IMR-90 (cell line): ENCODE measurements around the gene PCDHGA5.

Experiments
- BHLHE40 ChIP-seq: fragments of 150-350 bp; IDR thresholded peaks from 2 replicates; pipeline ENCODE4 v1.6.1; 2016; ENCODE audit warnings: mild to moderate bottlenecking, low read depth, low read length
- CEBPB ChIP-seq: IDR thresholded peaks from 2 replicates; pipeline ENCODE4 v1.6.1; 2012; ENCODE audit warnings: low read depth, low read length, improper control_type of control experiment
- FOS ChIP-seq: fragments of 150-350 bp; IDR thresholded peaks from 2 replicates; pipeline ENCODE4 v1.6.1; 2016; ENCODE audit warnings: low read depth, low read length
- MAFK ChIP-seq: IDR thresholded peaks from 2 replicates; pipeline ENCODE4 v1.6.1; 2012; ENCODE audit warnings: low read depth, low read length, improper control_type of control experiment
- MXI1 ChIP-seq: IDR thresholded peaks from 2 replicates; pipeline ENCODE4 v1.6.1; 2012; ENCODE audit warnings: low read depth, mild to moderate bottlenecking, low read length, moderate library complexity, borderline replicate concordance
- NFE2L2 ChIP-seq: fragments of 150-350 bp; IDR thresholded peaks from 2 replicates; pipeline ENCODE4 v1.6.1; 2016; ENCODE audit warnings: low read depth, mild to moderate bottlenecking, low read length
- POLR2A ChIP-seq: IDR thresholded peaks from 2 replicates; pipeline ENCODE4 v1.6.1; 2012; ENCODE audit warnings: mild to moderate bottlenecking, low read depth, low read length
- RAD21 ChIP-seq: IDR thresholded peaks from 2 replicates; pipeline ENCODE4 v1.6.1; 2012; ENCODE audit warnings: low read length, improper control_type of control experiment
- RCOR1 ChIP-seq: IDR thresholded peaks from 2 replicates; pipeline ENCODE4 v1.6.1; 2012; ENCODE audit warnings: mild to moderate bottlenecking, low read length, improper control_type of control experiment; ENCODE audit not compliant: insufficient replicate concordance
- RFX5 ChIP-seq: IDR thresholded peaks from 2 replicates; pipeline ENCODE4 v1.8.0; 2012; ENCODE audit warnings: low read depth, mild to moderate bottlenecking, low read length, moderate library complexity
- TF ChIP-seq, protein P1 (sequence below): fragments of 150-350 bp; IDR thresholded peaks from 2 replicates; pipeline ENCODE4 v1.6.1; 2017; ENCODE audit warnings: mild to moderate bottlenecking, antibody characterized with exemption, low read length, low read depth
- TF ChIP-seq, protein P2 (sequence below): conservative IDR thresholded peaks from 2 replicates; pipeline ENCODE4 v1.5.1; 2012; ENCODE audit warnings: mild to moderate bottlenecking, low read depth, low read length, improper control_type of control experiment
- TF ChIP-seq, protein P3 (sequence below): fragments of 150-350 bp; IDR thresholded peaks from 2 replicates; pipeline ENCODE4 v1.6.1; 2016; ENCODE audit warnings: low read depth, mild to moderate bottlenecking, low read length, moderate library complexity, borderline replicate concordance

DNA sequence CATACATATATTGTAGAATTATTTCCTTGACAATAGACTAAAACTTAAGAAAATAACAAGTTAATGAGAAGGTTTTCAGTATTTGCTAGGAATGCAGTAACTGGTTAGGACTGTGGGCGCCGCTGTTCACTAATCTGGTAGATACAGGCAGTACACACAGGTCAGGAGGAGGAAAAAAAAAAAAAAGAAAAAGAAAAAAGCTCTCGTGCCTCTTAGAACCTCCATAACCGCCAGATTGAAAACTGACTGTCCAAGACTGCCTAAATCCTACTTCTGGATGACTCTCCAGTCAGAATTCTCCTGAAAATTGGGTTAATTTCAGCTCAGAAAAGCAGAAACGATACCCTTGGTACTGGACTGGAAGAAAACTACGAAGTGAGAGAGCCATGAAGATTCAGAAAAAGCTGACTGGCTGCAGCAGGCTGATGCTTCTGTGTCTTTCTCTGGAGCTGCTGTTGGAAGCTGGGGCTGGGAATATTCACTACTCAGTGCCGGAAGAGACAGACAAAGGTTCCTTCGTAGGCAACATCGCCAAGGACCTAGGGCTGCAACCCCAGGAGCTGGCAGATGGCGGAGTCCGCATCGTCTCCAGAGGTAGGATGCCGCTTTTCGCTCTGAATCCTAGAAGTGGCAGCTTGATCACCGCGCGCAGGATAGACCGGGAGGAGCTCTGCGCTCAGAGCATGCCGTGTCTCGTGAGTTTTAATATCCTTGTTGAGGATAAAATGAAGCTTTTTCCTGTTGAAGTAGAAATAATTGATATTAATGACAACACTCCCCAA is 33.5 kb upstream of the PCDHGA5 start, which contains the start of gene PCDHGA1:
- TF ChIP-seq, protein P1, sequence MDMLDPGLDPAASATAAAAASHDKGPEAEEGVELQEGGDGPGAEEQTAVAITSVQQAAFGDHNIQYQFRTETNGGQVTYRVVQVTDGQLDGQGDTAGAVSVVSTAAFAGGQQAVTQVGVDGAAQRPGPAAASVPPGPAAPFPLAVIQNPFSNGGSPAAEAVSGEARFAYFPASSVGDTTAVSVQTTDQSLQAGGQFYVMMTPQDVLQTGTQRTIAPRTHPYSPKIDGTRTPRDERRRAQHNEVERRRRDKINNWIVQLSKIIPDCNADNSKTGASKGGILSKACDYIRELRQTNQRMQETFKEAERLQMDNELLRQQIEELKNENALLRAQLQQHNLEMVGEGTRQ: no peak
- TF ChIP-seq POLR2A (no peak), RAD21 (peak; percentile 45), RCOR1 (no peak), RFX5 (no peak), FOS (no peak), BHLHE40 (peak; percentile 21; the same call in 1 of the 2 replicates), MAFK (no peak), MXI1 (no peak), CEBPB (no peak), NFE2L2 (no peak)
- TF ChIP-seq, protein P2, sequence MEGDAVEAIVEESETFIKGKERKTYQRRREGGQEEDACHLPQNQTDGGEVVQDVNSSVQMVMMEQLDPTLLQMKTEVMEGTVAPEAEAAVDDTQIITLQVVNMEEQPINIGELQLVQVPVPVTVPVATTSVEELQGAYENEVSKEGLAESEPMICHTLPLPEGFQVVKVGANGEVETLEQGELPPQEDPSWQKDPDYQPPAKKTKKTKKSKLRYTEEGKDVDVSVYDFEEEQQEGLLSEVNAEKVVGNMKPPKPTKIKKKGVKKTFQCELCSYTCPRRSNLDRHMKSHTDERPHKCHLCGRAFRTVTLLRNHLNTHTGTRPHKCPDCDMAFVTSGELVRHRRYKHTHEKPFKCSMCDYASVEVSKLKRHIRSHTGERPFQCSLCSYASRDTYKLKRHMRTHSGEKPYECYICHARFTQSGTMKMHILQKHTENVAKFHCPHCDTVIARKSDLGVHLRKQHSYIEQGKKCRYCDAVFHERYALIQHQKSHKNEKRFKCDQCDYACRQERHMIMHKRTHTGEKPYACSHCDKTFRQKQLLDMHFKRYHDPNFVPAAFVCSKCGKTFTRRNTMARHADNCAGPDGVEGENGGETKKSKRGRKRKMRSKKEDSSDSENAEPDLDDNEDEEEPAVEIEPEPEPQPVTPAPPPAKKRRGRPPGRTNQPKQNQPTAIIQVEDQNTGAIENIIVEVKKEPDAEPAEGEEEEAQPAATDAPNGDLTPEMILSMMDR: peak; percentile 68
- TF ChIP-seq, protein P3, sequence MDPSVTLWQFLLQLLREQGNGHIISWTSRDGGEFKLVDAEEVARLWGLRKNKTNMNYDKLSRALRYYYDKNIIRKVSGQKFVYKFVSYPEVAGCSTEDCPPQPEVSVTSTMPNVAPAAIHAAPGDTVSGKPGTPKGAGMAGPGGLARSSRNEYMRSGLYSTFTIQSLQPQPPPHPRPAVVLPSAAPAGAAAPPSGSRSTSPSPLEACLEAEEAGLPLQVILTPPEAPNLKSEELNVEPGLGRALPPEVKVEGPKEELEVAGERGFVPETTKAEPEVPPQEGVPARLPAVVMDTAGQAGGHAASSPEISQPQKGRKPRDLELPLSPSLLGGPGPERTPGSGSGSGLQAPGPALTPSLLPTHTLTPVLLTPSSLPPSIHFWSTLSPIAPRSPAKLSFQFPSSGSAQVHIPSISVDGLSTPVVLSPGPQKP: no peak
